ENCODE data around the gene ATP4B. TPM values are rescaled to one million over a fixed set of nuclear protein-coding genes. Genes with fewer than 3 reads are reported as not detected.

Gene ATP4B
- total and polyA plus RNA-seq, 2 donors (not counting 3 experiments of a cell fraction or from before 2014, with no cell fraction given) = 0.06 TPM; not detected in 1

GRCh38 chr13:113639616-113640262, 18.3 kb downstream of the ATP4B start:
- no peaks in the 10 kb centered on the region for H3K9me3 ChIP-seq (replicated peaks; ENCODE audit: control insufficient read depth, insufficient read depth, low read length)
- TF ChIP-seq, protein P1, sequence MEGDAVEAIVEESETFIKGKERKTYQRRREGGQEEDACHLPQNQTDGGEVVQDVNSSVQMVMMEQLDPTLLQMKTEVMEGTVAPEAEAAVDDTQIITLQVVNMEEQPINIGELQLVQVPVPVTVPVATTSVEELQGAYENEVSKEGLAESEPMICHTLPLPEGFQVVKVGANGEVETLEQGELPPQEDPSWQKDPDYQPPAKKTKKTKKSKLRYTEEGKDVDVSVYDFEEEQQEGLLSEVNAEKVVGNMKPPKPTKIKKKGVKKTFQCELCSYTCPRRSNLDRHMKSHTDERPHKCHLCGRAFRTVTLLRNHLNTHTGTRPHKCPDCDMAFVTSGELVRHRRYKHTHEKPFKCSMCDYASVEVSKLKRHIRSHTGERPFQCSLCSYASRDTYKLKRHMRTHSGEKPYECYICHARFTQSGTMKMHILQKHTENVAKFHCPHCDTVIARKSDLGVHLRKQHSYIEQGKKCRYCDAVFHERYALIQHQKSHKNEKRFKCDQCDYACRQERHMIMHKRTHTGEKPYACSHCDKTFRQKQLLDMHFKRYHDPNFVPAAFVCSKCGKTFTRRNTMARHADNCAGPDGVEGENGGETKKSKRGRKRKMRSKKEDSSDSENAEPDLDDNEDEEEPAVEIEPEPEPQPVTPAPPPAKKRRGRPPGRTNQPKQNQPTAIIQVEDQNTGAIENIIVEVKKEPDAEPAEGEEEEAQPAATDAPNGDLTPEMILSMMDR (IDR thresholded peaks at IDR 0.05; ENCODE audit: extremely low read depth in 1 of 2, insufficient read depth in 1 of 2, low read depth in 1 of 2, low read length in 2 of 2) = no peak
- TF ChIP-seq JUN (IDR thresholded peaks at IDR 0.05; ENCODE audit: borderline replicate concordance, insufficient read depth, insufficient read length, low read depth) (no peak), GATA2 (IDR thresholded peaks at IDR 0.05; ENCODE audit: insufficient read depth, insufficient read length, low read depth, low read length) (no peak), POLR2A (IDR thresholded peaks at IDR 0.05; ENCODE audit: low read depth, low read length) (no peak), FOS (IDR thresholded peaks at IDR 0.05; ENCODE audit: borderline replicate concordance, insufficient read depth, low read length) (no peak), POLR2AphosphoS5 (IDR thresholded peaks at IDR 0.05; ENCODE audit: insufficient read depth, low read depth, low read length) (no peak), MYC (IDR thresholded peaks at IDR 0.05; ENCODE audit: low read depth, low read length) (no peak), MAX (IDR thresholded peaks at IDR 0.05; ENCODE audit: insufficient read depth, insufficient read length) (no peak), EZH2 (IDR thresholded peaks at IDR 0.05; ENCODE audit: borderline replicate concordance, low read depth, low read length, severe bottlenecking) (no peak)
- H3K9me1 ChIP-seq (replicated peaks; ENCODE audit: control insufficient read depth, extremely low read depth, insufficient read depth, low read length) = no peaks in the 10 kb centered on the region
- DNase-seq (ENCODE audit: low read depth, low spot score) = no peak
- H3K36me3 ChIP-seq (ENCODE audit: control insufficient read depth in 2 of 2, extremely low read depth in 1 of 2, insufficient read depth in 2 of 2, low read length in 2 of 2) = peaks cover 13 to 42% of the 10 kb centered on the region in 2 experiments
- H3K4me1 ChIP-seq (ENCODE audit: control insufficient read depth, extremely low read depth, insufficient read depth, low read length) = no peaks in the 10 kb centered on the region
- no peak overlapping the region for H3K27ac ChIP-seq (ENCODE audit: insufficient read depth, low read depth, low read length)
- no peaks in the 10 kb centered on the region for H3K27me3 ChIP-seq (ENCODE audit: control insufficient read depth in 2 of 2, insufficient read depth in 2 of 2, low read length in 2 of 2)
- FAIRE-seq = no peak
- intact Hi-C loops (cut with micrococcal nuclease) = no loop called here
- no peak overlapping the region for H2AFZ ChIP-seq (ENCODE audit: low read depth, low read length)
- H3K4me3 ChIP-seq (replicated peaks in 1 of 3; ENCODE audit: insufficient read depth in 1 of 3, low read depth in 1 of 3, low read length in 3 of 3) = no peak overlapping the region
- no peak overlapping the region for H3K9ac ChIP-seq (replicated peaks; ENCODE audit: extremely low read depth, insufficient read depth, low read length)
- no peaks in the 10 kb centered on the region for H3K79me2 ChIP-seq (ENCODE audit: control insufficient read depth, insufficient read depth, low read length)
- CTCF ChIA-PET = interaction anchor here (1.2 kb wide), 1 partner anchor 8 kb away, joined by 3 read pairs; no protein-coding TSS in a partner anchor
- dilution Hi-C loops (cut with MboI; ENCODE audit: extremely low pct_ligation_motif_present, low sequenced_read_pairs) = no loop called here
- BruUV-seq (replicated peaks) = no TSS peak
- H3K4me2 ChIP-seq (ENCODE audit: insufficient read depth, low read length) = no peak overlapping the region
- POLR2A ChIA-PET = no interaction called here
- H4K20me1 ChIP-seq (replicated peaks; ENCODE audit: control insufficient read depth, extremely low read depth, insufficient read depth, low read length) = no peaks in the 10 kb centered on the region

All from endothelial cell of umbilical vein (primary cell).